Keratinocyte (primary cell): ENCODE results near the gene CLSTN2.

Experiments
- EZH2 ChIP-seq: IDR thresholded peaks from one replicate; pipeline ENCODE4 v1.6.1; 2012; ENCODE audit warnings: inconsistent platforms, mild to moderate bottlenecking, low read length, moderate library complexity
- TF ChIP-seq, protein P1 (sequence below), 3 experiments: IDR thresholded peaks in 1 of 3; conservative IDR thresholded peaks in 1 of 3; optimal IDR thresholded peaks in 1 of 3; 2 replicates in 2 of 3; 3 replicates in 1 of 3; pipeline versions ENCODE3 to v1.5.1; 2011; ENCODE audit warnings: low read length in 3 of 3, mild to moderate bottlenecking in 3 of 3, moderate library complexity in 2 of 3, control low read depth in 1 of 3, inconsistent platforms in 1 of 3; ENCODE audit not compliant: insufficient read depth in 2 of 3; ENCODE audit errors: extremely low read depth in 1 of 3

DNA sequence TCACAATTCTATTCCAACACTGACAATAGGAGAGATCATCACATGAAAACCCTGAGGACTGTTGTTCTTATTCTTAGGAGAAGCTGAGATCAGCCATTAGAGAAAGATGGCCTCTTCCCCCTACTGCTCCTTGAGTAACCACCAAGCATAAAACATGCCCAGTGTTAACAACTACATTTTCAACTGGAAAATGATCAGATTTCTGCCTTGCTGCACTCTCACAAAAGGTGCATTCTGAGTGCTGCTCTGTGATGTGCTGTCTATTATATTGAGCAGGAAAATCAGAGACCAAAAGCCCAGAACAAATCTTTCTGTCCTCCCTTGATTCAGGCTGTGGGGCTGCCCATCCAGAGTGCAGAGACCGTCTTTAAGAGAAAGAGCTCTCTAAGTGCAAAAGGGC is 438.2 kb downstream of the CLSTN2 start:
- TF ChIP-seq, protein P1, sequence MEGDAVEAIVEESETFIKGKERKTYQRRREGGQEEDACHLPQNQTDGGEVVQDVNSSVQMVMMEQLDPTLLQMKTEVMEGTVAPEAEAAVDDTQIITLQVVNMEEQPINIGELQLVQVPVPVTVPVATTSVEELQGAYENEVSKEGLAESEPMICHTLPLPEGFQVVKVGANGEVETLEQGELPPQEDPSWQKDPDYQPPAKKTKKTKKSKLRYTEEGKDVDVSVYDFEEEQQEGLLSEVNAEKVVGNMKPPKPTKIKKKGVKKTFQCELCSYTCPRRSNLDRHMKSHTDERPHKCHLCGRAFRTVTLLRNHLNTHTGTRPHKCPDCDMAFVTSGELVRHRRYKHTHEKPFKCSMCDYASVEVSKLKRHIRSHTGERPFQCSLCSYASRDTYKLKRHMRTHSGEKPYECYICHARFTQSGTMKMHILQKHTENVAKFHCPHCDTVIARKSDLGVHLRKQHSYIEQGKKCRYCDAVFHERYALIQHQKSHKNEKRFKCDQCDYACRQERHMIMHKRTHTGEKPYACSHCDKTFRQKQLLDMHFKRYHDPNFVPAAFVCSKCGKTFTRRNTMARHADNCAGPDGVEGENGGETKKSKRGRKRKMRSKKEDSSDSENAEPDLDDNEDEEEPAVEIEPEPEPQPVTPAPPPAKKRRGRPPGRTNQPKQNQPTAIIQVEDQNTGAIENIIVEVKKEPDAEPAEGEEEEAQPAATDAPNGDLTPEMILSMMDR (optimal IDR thresholded peaks at IDR 0.05 in 1 of 3, IDR thresholded peaks at IDR 0.05 in 1 of 3, conservative IDR thresholded peaks at IDR 0.05 in 1 of 3; ENCODE audit: extremely low read depth in 1 of 3, insufficient read depth in 2 of 3, low read length in 3 of 3), result no peak
- TF ChIP-seq EZH2, result no peak
